Measurements from ENCODE around the gene FHIT.

Gene FHIT

DNA sequence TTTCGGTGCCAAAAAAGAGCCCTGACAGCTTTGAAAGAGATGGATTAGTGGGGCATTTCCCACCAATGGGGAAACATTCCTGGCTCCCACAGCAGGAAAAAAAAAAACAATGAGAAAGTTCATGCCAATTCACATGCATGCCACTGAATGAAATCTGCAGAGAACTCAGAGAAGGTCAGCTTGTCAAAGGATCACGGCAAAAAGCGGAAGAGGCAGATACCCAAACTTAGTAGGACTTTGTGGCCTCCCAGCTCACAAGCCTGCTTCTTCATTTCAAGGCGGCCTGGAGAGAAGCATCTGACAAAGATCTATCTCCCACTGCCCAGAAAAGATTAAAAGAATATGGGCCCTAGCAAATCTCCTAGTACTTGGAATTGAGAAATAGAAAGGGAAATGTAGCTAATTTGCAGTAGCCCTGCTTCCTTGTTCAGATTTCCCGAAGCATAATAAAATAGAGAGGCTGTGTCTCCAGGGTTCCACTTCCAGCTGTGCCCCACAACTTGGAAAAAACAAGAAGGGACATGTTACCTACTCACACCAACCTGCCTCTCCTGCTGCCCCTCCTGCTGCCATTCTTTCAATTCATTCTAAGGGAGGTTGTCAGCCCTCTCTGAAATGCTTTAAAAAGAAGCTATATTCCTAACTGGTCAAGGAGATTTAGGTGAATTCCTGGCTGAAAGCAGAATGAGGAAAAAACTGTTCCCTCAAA lies 170.4 kb downstream of the FHIT start:
- no peak overlapping the region for H3K27ac ChIP-seq
- ChIA-PET CTCF (interaction anchor here (0.6 kb wide), 1 partner anchor 56 kb away, joined by 4 read pairs; no protein-coding TSS in a partner anchor), POLR2A (ENCODE audit: low non-redundant PET) (no interaction called here)
- DNase-seq (ENCODE audit: low spot score): no peak
- TF ChIP-seq CTCF (conservative IDR thresholded peaks at IDR 0.05; ENCODE audit: low read depth): no peak

DNA sequence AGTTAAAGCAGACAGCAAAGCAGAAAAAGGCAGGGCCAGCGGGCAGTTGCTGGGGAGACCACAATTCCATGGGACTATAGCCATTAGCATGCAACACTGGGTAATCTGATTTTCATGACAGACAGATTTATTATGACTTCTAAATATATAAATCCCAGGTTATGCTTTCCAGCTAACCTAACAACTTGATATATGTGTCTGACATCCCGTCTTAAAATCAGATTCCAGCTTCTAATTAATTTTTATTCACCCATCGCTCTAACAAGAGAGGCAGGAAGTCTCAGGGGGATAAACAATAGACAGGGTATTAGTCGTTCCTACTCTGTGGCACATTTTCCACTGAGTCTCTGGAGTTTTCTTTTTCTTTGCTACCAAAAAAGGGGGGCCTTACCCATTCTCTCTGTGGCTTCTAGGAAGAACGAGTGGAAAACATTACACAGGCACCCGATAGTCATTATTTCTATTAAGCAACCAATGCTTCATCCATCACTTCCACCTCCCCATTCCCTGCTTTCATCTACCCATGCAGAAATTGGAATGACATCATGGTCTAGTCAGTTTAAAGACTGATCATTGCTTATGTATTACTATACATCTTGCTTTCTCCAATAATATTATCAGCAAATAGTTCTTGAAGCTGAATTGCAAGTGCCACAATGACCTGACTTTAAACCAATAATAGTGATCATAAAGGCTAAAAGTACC lies 173.1 kb downstream of the FHIT start:
- ChIA-PET POLR2A (ENCODE audit: low non-redundant PET) (no interaction called here), CTCF (no interaction called here)
- DNase-seq (ENCODE audit: low spot score): no peak
- TF ChIP-seq CTCF (conservative IDR thresholded peaks at IDR 0.05; ENCODE audit: low read depth): no peak
- no peak overlapping the region for H3K27ac ChIP-seq

GRCh38 chr3:61077551-61077950 lies 173.7 kb downstream of the FHIT start:
- TF ChIP-seq CTCF (conservative IDR thresholded peaks at IDR 0.05; ENCODE audit: low read depth): no peak
- no peak for DNase-seq (ENCODE audit: low spot score)
- H3K27ac ChIP-seq: no peak overlapping the region
- ChIA-PET CTCF (no interaction called here), POLR2A (ENCODE audit: low non-redundant PET) (no interaction called here)

DNA sequence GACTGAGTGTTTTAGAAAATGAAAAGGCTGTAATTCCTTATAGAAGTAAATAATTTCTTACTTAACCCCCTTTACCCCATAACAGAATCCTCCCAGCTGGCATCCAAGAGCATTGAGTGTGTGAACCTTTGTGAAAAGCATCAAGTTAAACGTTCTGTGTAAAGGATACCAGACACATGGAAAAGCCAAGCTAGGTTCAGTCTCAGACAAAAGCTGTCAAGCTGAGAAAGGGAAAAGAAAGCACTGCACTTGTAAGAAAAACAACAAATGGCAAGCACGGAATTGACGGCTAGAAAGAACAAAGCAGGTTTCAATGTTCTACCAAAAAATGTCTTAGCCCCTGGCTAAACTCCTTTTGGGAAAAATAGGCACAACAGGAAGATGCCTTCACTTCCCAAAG lies 176.5 kb downstream of the FHIT start:
- no peak for TF ChIP-seq CTCF (conservative IDR thresholded peaks at IDR 0.05; ENCODE audit: low read depth)
- ChIA-PET CTCF (interaction anchor here (0.6 kb wide), 1 partner anchor 250 kb away, joined by 3 read pairs; no protein-coding TSS in a partner anchor), POLR2A (ENCODE audit: low non-redundant PET) (no interaction called here)
- DNase-seq (ENCODE audit: low spot score): no peak
- H3K27ac ChIP-seq: no peak overlapping the region

- CTCF ChIA-PET: no interaction called here
- no peak overlapping the region for H3K27ac ChIP-seq
- POLR2A ChIA-PET (ENCODE audit: low non-redundant PET): no interaction called here
- DNase-seq (ENCODE audit: low spot score): no peak
- TF ChIP-seq CTCF (conservative IDR thresholded peaks at IDR 0.05; ENCODE audit: low read depth): no peak
Measured at GRCh38 chr3:61073566-61074165, 177.6 kb downstream of the FHIT start.

GRCh38 chr3:61068084-61068483 lies 183.2 kb downstream of the FHIT start:
- ChIA-PET CTCF (no interaction called here), POLR2A (ENCODE audit: low non-redundant PET) (no interaction called here)
- H3K27ac ChIP-seq: no peak overlapping the region
- DNase-seq (ENCODE audit: low spot score): no peak
- TF ChIP-seq CTCF (conservative IDR thresholded peaks at IDR 0.05; ENCODE audit: low read depth): no peak
